ENCODE data around the gene B3GALT5. TPM values are rescaled to one million over a fixed set of nuclear protein-coding genes. Genes with fewer than 3 reads are reported as not detected.
A peak's percentile ranks its signal among the peaks of the same experiment; 100 is the strongest.

B3GALT5 gene, protein sequence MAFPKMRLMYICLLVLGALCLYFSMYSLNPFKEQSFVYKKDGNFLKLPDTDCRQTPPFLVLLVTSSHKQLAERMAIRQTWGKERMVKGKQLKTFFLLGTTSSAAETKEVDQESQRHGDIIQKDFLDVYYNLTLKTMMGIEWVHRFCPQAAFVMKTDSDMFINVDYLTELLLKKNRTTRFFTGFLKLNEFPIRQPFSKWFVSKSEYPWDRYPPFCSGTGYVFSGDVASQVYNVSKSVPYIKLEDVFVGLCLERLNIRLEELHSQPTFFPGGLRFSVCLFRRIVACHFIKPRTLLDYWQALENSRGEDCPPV
- total RNA-seq (1 to 10 TPM in 2 of 4 donors, under 1 TPM in 2; 0.36 to 1.4 (median 0.94) TPM), polyA plus RNA-seq (10 to 100 TPM in 1 of 3 donors, 1 to 10 TPM in 2; 4.6 to 33.7 (median 9.6) TPM)

DNA sequence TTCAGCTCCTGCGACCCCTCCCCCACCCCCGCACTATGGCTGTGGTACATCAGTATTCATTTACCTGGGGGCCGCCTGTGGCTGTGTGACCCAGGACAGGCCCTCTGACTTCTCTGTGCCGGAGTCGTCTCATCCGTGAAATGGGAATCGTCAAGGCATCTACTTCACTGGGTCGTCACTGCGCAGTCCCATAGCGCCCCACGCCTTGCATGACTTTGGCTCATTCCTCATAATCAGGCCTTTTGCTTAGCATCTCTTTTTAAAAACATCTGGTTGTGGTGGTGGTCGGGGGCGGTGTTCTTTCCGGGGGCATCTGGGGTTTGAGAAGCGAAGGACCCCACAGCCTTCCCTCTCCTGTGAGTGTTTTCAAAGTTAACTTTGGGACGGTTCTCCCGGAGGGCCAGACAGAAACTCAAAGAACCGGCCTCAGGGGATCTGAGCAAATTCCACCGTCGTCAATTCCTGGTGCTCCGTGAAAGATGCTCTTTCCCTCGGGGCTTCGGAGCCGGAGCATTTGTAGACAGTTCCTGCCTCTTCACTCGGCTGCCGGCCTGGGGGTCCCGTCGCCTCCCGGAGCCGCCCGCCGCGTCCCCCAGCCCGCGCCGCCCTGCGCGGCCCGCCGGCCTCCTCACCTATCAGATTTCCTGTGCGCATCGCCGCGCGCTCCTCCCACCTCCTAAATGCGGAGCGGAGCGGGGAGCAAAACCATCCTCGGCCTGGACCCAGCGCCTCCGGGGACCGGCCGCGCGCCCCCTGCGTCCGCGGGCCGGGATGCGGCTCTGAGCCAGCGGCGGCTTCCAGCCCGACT is at the start of gene B3GALT5:
Gene B3GALT5 (plus strand): TSS at position 708 of the 808 bp plus-strand sequence. CDS start 47,620 bp downstream, outside the sequence.
- Histone ChIP-seq H3K36me3 (no peaks in the 10 kb centered on the region), H3K27ac (peak within 1 kb of the TSS in 2 of 4 donors; percentile 37 to 51), H3K4me1 (peaks cover 0 to 21% (median 9%) of the 10 kb centered on the region in 4 donors), H3K27me3 (peaks cover 0 to 21% (median 16%) of the 10 kb centered on the region in 3 donors), H3K9me3 (no peaks in the 10 kb centered on the region), H3K4me3 (peak within 1 kb of the TSS in 3 of 4 donors; percentile 38 to 60 (median 57))
- 8 to 15% methylated on average over 63 of the region's 63 CpGs for WGBS, 2 donors
- no peak for DNase-seq
- intact Hi-C loops (cut with DNase I): loop anchor here (10.0 kb wide), 1 partner anchor 92 kb away; no protein-coding TSS in a partner anchor
- no peak for TF ChIP-seq POLR2A (IDR thresholded peaks at IDR 0.05)
- TF ChIP-seq POLR2AphosphoS5 (IDR thresholded peaks at IDR 0.05): no peak
- TF ChIP-seq EP300 (IDR thresholded peaks at IDR 0.05): no peak
- TF ChIP-seq, protein P1, sequence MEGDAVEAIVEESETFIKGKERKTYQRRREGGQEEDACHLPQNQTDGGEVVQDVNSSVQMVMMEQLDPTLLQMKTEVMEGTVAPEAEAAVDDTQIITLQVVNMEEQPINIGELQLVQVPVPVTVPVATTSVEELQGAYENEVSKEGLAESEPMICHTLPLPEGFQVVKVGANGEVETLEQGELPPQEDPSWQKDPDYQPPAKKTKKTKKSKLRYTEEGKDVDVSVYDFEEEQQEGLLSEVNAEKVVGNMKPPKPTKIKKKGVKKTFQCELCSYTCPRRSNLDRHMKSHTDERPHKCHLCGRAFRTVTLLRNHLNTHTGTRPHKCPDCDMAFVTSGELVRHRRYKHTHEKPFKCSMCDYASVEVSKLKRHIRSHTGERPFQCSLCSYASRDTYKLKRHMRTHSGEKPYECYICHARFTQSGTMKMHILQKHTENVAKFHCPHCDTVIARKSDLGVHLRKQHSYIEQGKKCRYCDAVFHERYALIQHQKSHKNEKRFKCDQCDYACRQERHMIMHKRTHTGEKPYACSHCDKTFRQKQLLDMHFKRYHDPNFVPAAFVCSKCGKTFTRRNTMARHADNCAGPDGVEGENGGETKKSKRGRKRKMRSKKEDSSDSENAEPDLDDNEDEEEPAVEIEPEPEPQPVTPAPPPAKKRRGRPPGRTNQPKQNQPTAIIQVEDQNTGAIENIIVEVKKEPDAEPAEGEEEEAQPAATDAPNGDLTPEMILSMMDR (IDR thresholded peaks at IDR 0.05): no peak

GRCh38 chr21:39564200-39564599 is 48.5 kb upstream of the B3GALT5 start:
- H3K27me3 ChIP-seq: no peaks in the 10 kb centered on the region
- no peak overlapping the region for H3K4me3 ChIP-seq
- no peaks in the 10 kb centered on the region for H3K36me3 ChIP-seq
- WGBS, 2 donors: 67 to 77% methylated on average over 3 of the region's 3 CpGs
- TF ChIP-seq EP300 (IDR thresholded peaks at IDR 0.05): no peak
- TF ChIP-seq POLR2AphosphoS5 (IDR thresholded peaks at IDR 0.05): no peak
- TF ChIP-seq, protein P1 (IDR thresholded peaks at IDR 0.05): no peak
- TF ChIP-seq POLR2A (IDR thresholded peaks at IDR 0.05): no peak
- intact Hi-C loops (cut with DNase I): no loop called here
- no peak for DNase-seq
- no peaks in the 10 kb centered on the region for H3K9me3 ChIP-seq
- peaks cover 0 to 10% (median 4%) of the 10 kb centered on the region in 4 donors for H3K4me1 ChIP-seq
- no peak overlapping the region for H3K27ac ChIP-seq

DNA sequence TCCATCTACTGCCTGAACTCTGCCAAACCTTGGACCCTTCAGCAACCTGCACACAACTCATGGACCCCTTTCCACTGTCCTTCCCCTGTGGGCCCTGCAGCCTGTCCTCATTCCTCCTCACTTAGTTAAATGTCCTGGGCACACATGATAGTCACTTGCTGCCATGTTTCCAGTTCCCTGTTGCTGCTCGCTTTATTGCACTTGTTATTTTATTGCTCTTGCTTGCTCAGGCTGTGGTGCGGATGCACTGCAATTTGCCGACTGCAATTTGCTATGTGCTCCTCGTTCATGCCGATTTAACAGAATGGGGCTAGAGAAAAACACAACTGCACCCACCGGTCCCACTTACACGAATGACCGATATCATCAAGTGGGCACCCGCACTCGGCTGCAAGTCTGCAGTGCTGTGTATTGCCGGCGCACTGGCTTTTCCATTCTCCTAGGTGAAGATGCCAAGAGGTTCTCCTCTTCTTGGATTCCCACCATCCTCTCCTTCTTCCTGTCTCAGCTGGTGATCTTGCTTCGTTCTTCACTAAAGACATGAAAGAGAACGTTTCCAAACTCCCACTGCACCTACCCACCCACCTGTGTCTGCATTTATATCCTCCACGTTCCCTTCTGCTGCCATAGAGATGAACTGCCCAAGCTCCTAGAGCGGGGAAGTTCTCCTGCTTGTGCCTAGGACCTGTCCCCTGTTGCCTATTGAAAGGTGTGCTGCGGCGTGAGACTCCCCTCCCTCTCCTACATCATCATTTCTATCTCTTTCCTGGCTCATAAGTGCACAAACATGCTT is 45.4 kb upstream of the B3GALT5 start:
- no peak for DNase-seq
- H3K27me3 ChIP-seq: no peaks in the 10 kb centered on the region
- H3K36me3 ChIP-seq: no peaks in the 10 kb centered on the region
- intact Hi-C loops (cut with DNase I): no loop called here
- no peak overlapping the region for H3K27ac ChIP-seq
- H3K4me1 ChIP-seq: peaks cover 0 to 10% (median 3%) of the 10 kb centered on the region in 4 donors
- no peaks in the 10 kb centered on the region for H3K9me3 ChIP-seq
- no peak overlapping the region for H3K4me3 ChIP-seq
- TF ChIP-seq EP300 (IDR thresholded peaks at IDR 0.05): no peak
- TF ChIP-seq, protein P1 (IDR thresholded peaks at IDR 0.05): no peak
- TF ChIP-seq POLR2AphosphoS5 (IDR thresholded peaks at IDR 0.05): no peak
- no peak for TF ChIP-seq POLR2A (IDR thresholded peaks at IDR 0.05)
- 54 to 81% methylated on average over 18 of the region's 18 CpGs for WGBS, 2 donors

DNA sequence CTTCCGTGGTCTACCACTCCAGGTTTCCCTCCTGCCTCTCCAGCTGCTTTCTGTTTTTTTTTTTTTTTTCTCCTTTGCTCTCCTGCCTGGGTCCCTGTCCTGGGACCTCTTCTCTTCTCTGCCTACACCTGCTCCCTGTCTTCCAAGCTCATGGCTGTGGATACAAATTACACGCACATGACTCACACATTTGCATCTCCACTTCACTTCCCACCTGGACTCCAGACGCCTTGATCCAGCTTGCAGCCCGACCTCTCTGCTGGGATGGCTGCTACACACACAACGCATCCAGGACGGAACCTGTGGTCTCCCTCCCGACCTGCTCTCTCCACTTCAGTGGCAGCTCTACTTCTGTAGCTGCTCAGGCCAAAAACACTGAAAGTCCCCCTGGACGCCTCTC is 44.4 kb upstream of the B3GALT5 start:
- TF ChIP-seq POLR2A (IDR thresholded peaks at IDR 0.05) (no peak), POLR2AphosphoS5 (IDR thresholded peaks at IDR 0.05) (no peak), EP300 (IDR thresholded peaks at IDR 0.05) (no peak)
- TF ChIP-seq, protein P1 (IDR thresholded peaks at IDR 0.05): no peak

More for the DNA sequence above, 44.4 kb upstream of the B3GALT5 start:
- no peaks in the 10 kb centered on the region for H3K9me3 ChIP-seq
- no peak for DNase-seq
- H3K36me3 ChIP-seq: no peaks in the 10 kb centered on the region
- H3K4me3 ChIP-seq: no peak overlapping the region
- WGBS, 2 donors: 68 to 84% methylated on average over 8 of the region's 8 CpGs
- H3K27ac ChIP-seq: no peak overlapping the region
- no peaks in the 10 kb centered on the region for H3K27me3 ChIP-seq
- H3K4me1 ChIP-seq: peaks cover 0 to 10% (median 3%) of the 10 kb centered on the region in 4 donors
- intact Hi-C loops (cut with DNase I): no loop called here
